MG63 (cell line): ENCODE results near the gene IMPACT. TPM values are rescaled to one million over a fixed set of nuclear protein-coding genes. Genes with fewer than 3 reads are reported as not detected.

Experiments used
- DNase-seq: peaks from one replicate; pipeline ENCODE4 v3.0.0-alpha.2; 2020
- H3K27me3 ChIP-seq: fragments of 250-450 bp; sonication (Bioruptor Pico); 2 replicates; pipeline ENCODE4 v1.5.1; 2020; ENCODE audit warnings: mild to moderate bottlenecking, moderate library complexity
- H3K36me3 ChIP-seq: fragments of 250-450 bp; sonication (Bioruptor Pico); 2 replicates; pipeline ENCODE4 v1.5.1; 2020; ENCODE audit warnings: mild to moderate bottlenecking, moderate library complexity
- H3K4me3 ChIP-seq: fragments of 250-450 bp; sonication (Bioruptor Pico); 2 replicates; pipeline ENCODE4 v1.5.1; 2020; ENCODE audit warnings: mild to moderate bottlenecking, moderate library complexity
- H3K9me3 ChIP-seq: fragments of 250-450 bp; sonication (Bioruptor Pico); 2 replicates; pipeline ENCODE4 v1.5.1; 2020; ENCODE audit warnings: mild to moderate bottlenecking, moderate library complexity
- total RNA-seq: library from RNA; depleted of rRNA; stranded (reverse); fragments of >200 nt; shearing (Covaris generic); gene quantifications from 2 replicates; pipeline ENCODE4 v1.2.3, GENCODE V29; 2014; ENCODE audit warnings: low replicate concordance; rRNA removed

Gene IMPACT
- total RNA-seq, 1 experiment from 2014 or later = 21.8 TPM

DNA sequence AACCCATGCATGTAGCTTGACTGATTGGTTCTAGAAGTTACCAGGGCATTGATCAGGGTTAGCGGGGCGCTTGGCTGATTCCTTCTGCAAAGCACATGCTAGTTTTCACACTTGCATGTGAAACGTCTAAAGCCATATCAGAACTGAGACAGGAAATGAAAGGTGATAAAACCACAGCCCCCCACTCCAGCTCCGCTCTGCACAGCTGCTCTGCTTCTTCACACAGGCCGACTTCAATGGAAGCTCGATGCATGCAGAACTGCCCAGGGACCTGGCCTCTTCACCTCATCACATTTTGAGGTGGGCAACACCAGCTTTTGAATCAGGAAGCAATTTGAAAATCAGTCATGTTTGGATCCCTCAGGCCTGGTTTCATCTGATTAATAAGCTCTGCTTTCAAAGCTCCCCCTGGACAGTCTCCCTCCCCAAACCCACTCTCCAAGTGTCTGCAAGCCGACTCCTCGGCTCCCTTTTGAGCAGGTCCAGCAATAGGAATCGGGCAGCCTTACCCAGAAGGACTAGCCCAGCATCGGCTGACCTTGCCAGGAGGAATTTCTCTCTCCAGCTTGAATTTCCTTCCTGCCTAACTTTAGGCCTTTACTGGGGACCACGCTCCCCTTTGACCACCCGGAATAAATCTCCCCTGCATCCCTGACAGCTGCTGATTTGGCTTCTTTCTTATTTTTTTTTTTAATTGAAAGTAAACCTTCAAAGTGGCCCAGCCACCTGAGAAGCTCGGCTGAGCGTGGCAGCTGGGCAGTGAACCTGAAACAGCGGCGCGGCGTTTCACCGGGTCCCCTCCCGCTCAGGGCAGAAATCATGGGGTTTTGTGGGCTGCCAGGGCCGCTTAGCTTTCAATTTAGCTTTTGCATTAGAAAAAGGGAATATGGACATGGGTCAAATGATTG lies 65.7 kb downstream of the IMPACT start:
- Histone ChIP-seq H3K4me3 (no peak overlapping the region), H3K9me3 (no peaks in the 10 kb centered on the region), H3K36me3 (no peaks in the 10 kb centered on the region), H3K27me3 (no peaks in the 10 kb centered on the region)
- DNase-seq = no peak

DNA sequence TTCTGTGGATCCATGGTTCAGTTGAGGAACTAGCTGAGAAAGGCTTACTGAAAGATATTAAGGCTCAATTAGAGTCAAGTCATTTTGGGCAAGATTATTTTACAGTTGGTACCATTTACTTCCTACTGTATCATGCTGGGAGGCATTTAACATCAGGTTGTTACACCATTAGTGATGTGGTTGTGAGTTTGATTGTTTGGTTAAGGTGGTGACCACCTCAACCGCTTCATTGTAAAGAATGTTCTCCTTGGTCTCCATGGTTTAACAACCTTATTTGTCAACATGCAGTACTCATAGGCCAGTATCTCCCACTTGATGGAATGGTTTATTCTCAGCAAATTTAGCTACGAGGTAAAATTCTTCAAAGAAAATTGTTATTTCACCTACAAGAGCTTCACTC lies 68.1 kb downstream of the IMPACT start:
- DNase-seq = no peak
- Histone ChIP-seq H3K36me3 (no peaks in the 10 kb centered on the region), H3K27me3 (no peaks in the 10 kb centered on the region), H3K4me3 (no peak overlapping the region), H3K9me3 (no peaks in the 10 kb centered on the region)

DNA sequence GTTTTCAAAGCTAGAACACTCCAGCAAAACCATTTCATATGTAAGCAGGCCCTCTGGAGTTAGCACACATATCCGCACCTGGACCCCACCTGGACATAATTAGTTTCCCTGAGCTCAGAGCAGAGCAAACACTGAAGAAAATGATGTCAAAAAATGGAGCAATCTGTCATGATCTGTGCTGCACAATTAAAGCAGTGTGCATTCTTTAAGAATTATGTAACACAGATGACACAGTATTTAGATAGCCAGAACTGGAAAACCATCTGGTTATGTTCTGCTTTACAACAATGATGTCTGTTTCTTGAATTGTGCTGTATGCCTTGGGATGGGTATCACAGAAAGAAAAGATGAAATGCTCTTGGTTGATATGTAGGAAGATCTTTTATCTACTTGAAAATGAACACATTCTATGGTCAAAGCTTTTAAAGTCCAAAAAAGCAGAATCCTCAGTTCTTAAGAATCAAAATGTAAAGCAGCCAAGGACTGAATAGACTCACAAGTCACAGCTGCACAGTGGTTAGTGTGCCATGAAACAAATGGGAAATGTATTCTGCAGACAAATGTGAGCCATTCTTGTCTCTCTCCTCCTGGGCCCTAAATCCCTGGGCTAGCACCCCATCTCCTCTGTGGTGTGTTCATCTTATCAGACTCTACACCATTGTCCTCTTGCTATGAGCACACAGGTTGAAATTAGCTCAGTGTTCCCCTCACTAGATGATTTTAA lies 70.7 kb downstream of the IMPACT start:
- Histone ChIP-seq H3K4me3 (no peak overlapping the region), H3K27me3 (no peaks in the 10 kb centered on the region), H3K36me3 (no peaks in the 10 kb centered on the region), H3K9me3 (no peaks in the 10 kb centered on the region)
- DNase-seq = no peak

DNA sequence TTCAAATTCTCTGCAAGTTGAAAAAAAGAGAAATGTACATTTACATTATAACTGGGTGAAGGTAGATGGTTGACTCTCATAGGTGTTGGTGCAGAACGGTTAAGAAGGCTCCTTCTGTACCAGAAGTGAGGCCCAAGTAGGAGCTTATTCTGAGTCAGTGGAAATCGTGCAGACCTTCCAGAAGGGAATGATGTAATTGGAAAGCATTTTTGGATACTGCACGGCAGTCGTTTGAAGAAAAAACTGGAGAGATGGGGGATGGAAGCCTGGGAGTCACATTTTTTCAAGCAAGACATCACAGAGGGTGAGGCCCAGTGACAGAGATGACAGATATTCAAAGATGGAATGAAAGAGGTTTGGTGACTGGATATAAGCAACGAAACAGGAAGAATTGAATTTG lies 73.3 kb downstream of the IMPACT start:
- Histone ChIP-seq H3K27me3 (no peaks in the 10 kb centered on the region), H3K36me3 (no peaks in the 10 kb centered on the region), H3K9me3 (no peaks in the 10 kb centered on the region), H3K4me3 (no peak overlapping the region)
- no peak for DNase-seq

DNA sequence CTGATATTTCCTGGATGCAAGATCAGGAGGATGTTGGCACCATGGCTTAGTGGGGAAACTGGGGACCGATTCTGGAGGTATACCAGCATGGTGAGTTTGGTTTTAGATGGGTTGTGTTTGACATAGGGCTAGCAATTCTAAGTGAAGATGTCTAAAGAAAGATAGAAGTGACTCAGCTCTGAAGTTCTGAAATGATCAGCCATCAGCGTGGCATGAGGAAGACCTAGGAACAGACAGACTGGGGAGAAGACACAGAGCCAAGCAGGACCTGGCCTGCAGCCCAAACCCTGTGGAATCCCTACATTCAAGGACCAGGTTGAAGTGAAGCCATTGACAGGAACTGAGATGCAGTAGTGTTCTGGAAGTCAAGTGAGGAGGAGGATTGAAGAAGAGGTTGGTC lies 73.7 kb downstream of the IMPACT start:
- no peaks in the 10 kb centered on the region for H3K9me3 ChIP-seq
- no peaks in the 10 kb centered on the region for H3K36me3 ChIP-seq
- peak; percentile 37 for DNase-seq
- H3K4me3 ChIP-seq = no peak overlapping the region
- no peaks in the 10 kb centered on the region for H3K27me3 ChIP-seq

DNA sequence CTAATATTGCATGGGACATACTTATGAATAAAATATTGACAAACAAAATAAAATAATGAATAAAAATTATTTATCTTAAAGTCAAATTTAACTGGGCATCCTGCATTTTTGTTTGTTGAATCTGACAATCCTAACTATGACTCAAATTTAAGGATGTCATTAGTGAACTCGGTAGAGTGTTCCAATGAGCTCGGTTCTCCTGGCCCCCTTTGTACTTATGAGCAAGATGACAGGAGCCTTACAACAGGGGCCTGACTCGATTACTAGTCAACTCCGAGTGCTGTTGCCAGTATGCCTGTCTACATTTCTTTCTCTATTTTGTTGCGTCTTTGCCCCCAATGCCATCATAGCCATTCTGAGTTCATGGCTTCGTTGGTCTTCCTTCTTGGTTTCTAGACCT lies 74.3 kb downstream of the IMPACT start:
- DNase-seq = no peak
- Histone ChIP-seq H3K36me3 (no peaks in the 10 kb centered on the region), H3K4me3 (no peak overlapping the region), H3K9me3 (no peaks in the 10 kb centered on the region), H3K27me3 (no peaks in the 10 kb centered on the region)

DNA sequence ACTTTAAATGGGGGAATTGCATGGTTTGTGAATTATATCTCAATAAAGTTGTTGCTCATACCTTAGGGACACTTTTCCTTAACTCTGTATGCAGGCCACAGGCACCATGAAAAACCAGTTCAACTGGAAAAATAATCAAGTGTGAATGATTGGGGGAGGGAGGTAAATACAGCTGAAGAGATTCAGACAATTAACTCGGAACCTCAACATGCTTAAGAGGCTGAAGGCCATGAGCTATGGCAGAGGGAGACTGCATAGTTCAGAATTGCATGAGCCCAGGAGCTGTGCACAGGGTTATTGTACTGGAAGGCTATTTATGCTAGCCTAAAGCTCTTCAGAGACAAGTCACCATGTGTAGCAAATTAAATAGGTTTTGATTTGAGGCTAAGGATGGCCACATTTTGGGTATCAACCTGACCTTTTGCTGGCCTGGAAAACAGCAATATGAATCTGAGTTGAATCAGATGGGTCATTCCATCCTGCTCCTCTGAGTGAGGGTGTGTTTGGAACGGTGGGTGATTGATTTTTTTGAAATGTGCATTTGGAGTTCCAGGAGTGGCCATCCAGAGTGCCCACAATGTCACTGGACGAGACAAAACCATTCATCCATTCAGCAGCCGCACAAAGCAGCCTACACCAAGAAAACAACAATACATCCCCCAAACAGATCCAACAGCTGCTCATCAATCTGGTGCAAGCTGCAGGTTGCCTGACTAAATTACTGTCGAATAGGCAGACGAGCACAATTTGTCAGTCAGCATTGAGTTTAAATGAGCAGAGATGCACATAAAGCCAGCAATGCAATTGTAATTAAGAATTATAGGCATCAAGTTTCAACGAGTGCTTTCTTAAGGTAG lies 76.4 kb downstream of the IMPACT start:
- H3K27me3 ChIP-seq = no peaks in the 10 kb centered on the region
- H3K4me3 ChIP-seq = no peak overlapping the region
- no peak for DNase-seq
- no peaks in the 10 kb centered on the region for H3K9me3 ChIP-seq
- H3K36me3 ChIP-seq = no peaks in the 10 kb centered on the region

Other genes with a start within 250 kb of the IMPACT start
- gene OSBPL1A, start 28.8 kb upstream of the IMPACT start, total RNA-seq = 29.8 and 60.9 TPM in 2 replicates
- gene HRH4, start 34.0 kb downstream of the IMPACT start, total RNA-seq = 0.16 TPM in 1 of 2 replicates, not detected in the other